KMS-11 (cell line): Measurements from ENCODE around the gene HRK.

Experiments
- H2AFZ ChIP-seq: fragments of 200-600 bp; sonication (generic); 2 replicates; pipeline ENCODE4 v1.6.1; 2016; ENCODE audit warnings: antibody characterized with exemption, mixed run types, low read depth
- H3K27ac ChIP-seq: fragments of 200-600 bp; sonication (generic); 2 replicates; pipeline ENCODE4 v1.6.1; 2016; ENCODE audit warnings: mild to moderate bottlenecking, mixed run types
- H3K27me3 ChIP-seq: fragments of 200-600 bp; sonication (generic); 2 replicates; pipeline ENCODE4 v1.6.1; 2017; ENCODE audit warnings: mild to moderate bottlenecking, low read depth, mixed run types, moderate library complexity; ENCODE audit not compliant: insufficient read depth
- H3K36me3 ChIP-seq: fragments of 200-600 bp; sonication (generic); 2 replicates; pipeline ENCODE4 v1.6.1; 2017; ENCODE audit warnings: mild to moderate bottlenecking, mixed run types; ENCODE audit not compliant: insufficient read depth
- H3K4me1 ChIP-seq: fragments of 200-600 bp; sonication (generic); 2 replicates; pipeline ENCODE4 v1.6.1; 2016; ENCODE audit warnings: mild to moderate bottlenecking, low read depth, mixed run types; ENCODE audit not compliant: poor library complexity, severe bottlenecking
- H3K4me2 ChIP-seq: fragments of 200-600 bp; sonication (generic); 2 replicates; pipeline ENCODE4 v1.7.0; 2016; ENCODE audit warnings: mild to moderate bottlenecking, mixed run types
- H3K4me3 ChIP-seq: fragments of 200-600 bp; sonication (generic); IDR thresholded peaks from 2 replicates; pipeline ENCODE4 v1.6.1; 2017; ENCODE audit warnings: low read depth, low read length, mixed read lengths; ENCODE audit not compliant: insufficient read depth
- H3K79me2 ChIP-seq: fragments of 200-600 bp; sonication (generic); 2 replicates; pipeline ENCODE4 v1.6.1; 2016; ENCODE audit warnings: low read depth, mixed run types; ENCODE audit not compliant: insufficient read depth
- H3K9ac ChIP-seq: fragments of 200-600 bp; sonication (generic); 2 replicates; pipeline ENCODE4 v1.6.1; 2016; ENCODE audit warnings: mild to moderate bottlenecking, mixed run types
- H4K20me1 ChIP-seq: fragments of 200-600 bp; sonication (generic); 2 replicates; pipeline ENCODE4 v1.6.1; 2016; ENCODE audit warnings: mild to moderate bottlenecking, mixed run types; ENCODE audit not compliant: insufficient read depth
- CTCF ChIP-seq: fragments of 200-600 bp; sonication (generic); conservative IDR thresholded peaks from 2 replicates; pipeline ENCODE4 v1.6.1; 2017; ENCODE audit warnings: low read depth, mild to moderate bottlenecking, antibody characterized with exemption, low read length, moderate library complexity, mixed read lengths

HRK gene

GRCh38 chr12:116890330-116890729 lies 9.1 kb upstream of the HRK start:
- no peak overlapping the region for H3K4me2 ChIP-seq
- TF ChIP-seq CTCF: no peak
- no peak overlapping the region for H2AFZ ChIP-seq
- no peaks in the 10 kb centered on the region for H3K4me1 ChIP-seq
- H3K27me3 ChIP-seq: no peaks in the 10 kb centered on the region
- no peak overlapping the region for H3K4me3 ChIP-seq
- H3K79me2 ChIP-seq: no peaks in the 10 kb centered on the region
- no peaks in the 10 kb centered on the region for H4K20me1 ChIP-seq
- no peaks in the 10 kb centered on the region for H3K36me3 ChIP-seq
- no peak overlapping the region for H3K27ac ChIP-seq
- no peak overlapping the region for H3K9ac ChIP-seq

GRCh38 chr12:116887897-116888296 lies 6.7 kb upstream of the HRK start:
- Histone ChIP-seq H3K27me3 (no peaks in the 10 kb centered on the region), H3K36me3 (no peaks in the 10 kb centered on the region), H3K79me2 (no peaks in the 10 kb centered on the region), H3K4me1 (no peaks in the 10 kb centered on the region), H2AFZ (no peak overlapping the region), H3K27ac (no peak overlapping the region), H3K9ac (no peak overlapping the region), H3K4me2 (no peak overlapping the region), H4K20me1 (no peaks in the 10 kb centered on the region), H3K4me3 (no peak overlapping the region)
- TF ChIP-seq CTCF: no peak

GRCh38 chr12:116887244-116887643 lies 6.0 kb upstream of the HRK start:
- no peaks in the 10 kb centered on the region for H4K20me1 ChIP-seq
- H3K36me3 ChIP-seq: no peaks in the 10 kb centered on the region
- no peak overlapping the region for H3K4me2 ChIP-seq
- H3K27me3 ChIP-seq: no peaks in the 10 kb centered on the region
- H3K4me3 ChIP-seq: no peak overlapping the region
- H3K4me1 ChIP-seq: no peaks in the 10 kb centered on the region
- no peak for TF ChIP-seq CTCF
- H3K79me2 ChIP-seq: no peaks in the 10 kb centered on the region
- no peak overlapping the region for H2AFZ ChIP-seq
- H3K9ac ChIP-seq: no peak overlapping the region
- H3K27ac ChIP-seq: no peak overlapping the region

GRCh38 chr12:116885491-116885890 lies 4.2 kb upstream of the HRK start:
- no peaks in the 10 kb centered on the region for H4K20me1 ChIP-seq
- TF ChIP-seq CTCF: no peak

More at GRCh38 chr12:116885491-116885890, 4.2 kb upstream of the HRK start:
- Histone ChIP-seq H3K4me3 (no peak overlapping the region), H3K36me3 (no peaks in the 10 kb centered on the region), H3K9ac (no peak overlapping the region), H3K4me2 (no peak overlapping the region), H3K27me3 (peaks cover under 1% of the 10 kb centered on the region; the same call in 1 of the 2 replicates), H3K27ac (no peak overlapping the region), H3K79me2 (no peaks in the 10 kb centered on the region), H2AFZ (no peak overlapping the region), H3K4me1 (no peaks in the 10 kb centered on the region)
